ENCODE results near the gene FRMD4B.

- TF ChIP-seq CTCF (IDR thresholded peaks at IDR 0.05) (no peak), POLR2A (IDR thresholded peaks at IDR 0.05) (no peak)
Measured at GRCh38 chr3:69142090-69142489, 243.8 kb downstream of the FRMD4B start.

Data from adrenal gland (tissue), 5 donors.